GM12891 (cell line): Measurements from ENCODE around the gene PTCHD4.

Experiments used
- PAX5 ChIP-seq: IDR thresholded peaks from 2 replicates; pipeline ENCODE4 v1.6.1; 2011; ENCODE audit warnings: low read length, moderate library complexity, mild to moderate bottlenecking; ENCODE audit not compliant: insufficient read depth, severe bottlenecking
- POLR2A ChIP-seq: IDR thresholded peaks from 2 replicates; pipeline ENCODE4 v1.6.1; 2011; ENCODE audit warnings: low read depth, low read length, control low read depth
- POLR2AphosphoS5 ChIP-seq: IDR thresholded peaks from 2 replicates; pipeline ENCODE4 v1.6.1; 2011; ENCODE audit warnings: low read depth, low read length, control low read depth
- TAF1 ChIP-seq: IDR thresholded peaks from 2 replicates; pipeline ENCODE4 v1.6.1; 2011; ENCODE audit warnings: low read depth, low read length, control low read depth

DNA sequence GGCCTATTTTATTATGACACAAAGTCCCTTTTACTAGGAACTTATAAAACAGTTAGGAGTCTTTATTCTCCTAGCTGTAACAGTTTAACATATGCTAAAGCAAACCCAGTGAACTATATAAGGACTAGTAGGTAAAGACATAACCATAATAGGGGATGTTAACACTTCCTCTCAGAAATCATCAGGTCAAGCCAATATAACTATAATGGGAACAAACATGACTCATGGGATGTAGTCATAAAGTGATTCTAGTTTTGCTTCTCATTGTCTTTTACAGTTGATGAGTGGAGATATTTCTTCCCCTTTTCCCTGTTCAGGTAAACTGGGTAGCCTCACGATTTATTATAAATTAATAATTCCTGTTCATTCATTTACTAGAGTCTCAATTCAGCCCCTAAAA lies 9.7 kb downstream of the PTCHD4 start:
- TF ChIP-seq POLR2A (no peak), POLR2AphosphoS5 (no peak), PAX5 (no peak), TAF1 (no peak)
